Activated CD8-positive, alpha-beta T cell treated with anti-CD3 and anti-CD28 coated beads for 36 hours (primary cell): Measurements from ENCODE around the gene GPRC5D. TPM values are rescaled to one million over a fixed set of nuclear protein-coding genes. Genes with fewer than 3 reads are reported as not detected.

Experiments used
- ATAC-seq: fragments of 200-7000 bp; cut with Tn5 transposase; one replicate; pipeline ENCODE4 v1.10.0; 2021; ENCODE audit warnings: mild to moderate bottlenecking, moderate library complexity
- CTCF ChIA-PET: fragments of 350-600 bp; sonication (Branson Sonifier 250); formaldehyde crosslinking; loops from one replicate; lab custom pipeline; 2021; ENCODE audit warnings: antibody characterized with exemption; lab: Charles Lee
- POLR2A ChIA-PET: fragments of 350-600 bp; sonication (Branson Sonifier 250); formaldehyde crosslinking; loops from one replicate; lab custom pipeline; 2021; ENCODE audit warnings: antibody characterized with exemption; lab: Charles Lee
- DNase-seq: peaks from one replicate; pipeline ENCODE4 v3.0.0-alpha.2; 2020
- H3K27ac Mint-ChIP-seq: one replicate; pipeline ENCODE4 v1.8.0; 2021; ENCODE audit warnings: mild to moderate bottlenecking, mixed read lengths
- H3K27me3 Mint-ChIP-seq: one replicate; pipeline ENCODE4 v1.8.0; 2021; ENCODE audit warnings: mixed read lengths
- H3K36me3 Mint-ChIP-seq: one replicate; pipeline ENCODE4 v1.8.0; 2021; ENCODE audit warnings: low read depth, mixed read lengths
- H3K4me1 Mint-ChIP-seq: one replicate; pipeline ENCODE4 v1.8.0; 2021; ENCODE audit warnings: low read depth, mixed read lengths
- H3K4me3 Mint-ChIP-seq: one replicate; pipeline ENCODE4 v1.8.0; 2021; ENCODE audit warnings: mild to moderate bottlenecking, moderate library complexity, mixed read lengths
- H3K9me3 Mint-ChIP-seq: one replicate; pipeline ENCODE4 v1.8.0; 2021; ENCODE audit warnings: mixed read lengths
- intact Hi-C: fragments of 100-400 bp; cut with micrococcal nuclease; formaldehyde crosslinking; loops from one replicate; pipeline ENCODE4 v1.10.0; 2022
- total RNA-seq, 2 experiments: library from RNA; stranded (reverse); gene quantifications; one replicate each; pipeline ENCODE4 v1.2.3, GENCODE V29; 2021
- TF ChIP-seq, protein P1 (sequence below): fragments of 200-600 bp; IDR thresholded peaks from one replicate; pipeline ENCODE4 v1.8.0; 2022; ENCODE audit warnings: antibody characterized with exemption, mild to moderate bottlenecking

GPRC5D gene
- total RNA-seq, 2 experiments from 2014 or later, result not detected

DNA sequence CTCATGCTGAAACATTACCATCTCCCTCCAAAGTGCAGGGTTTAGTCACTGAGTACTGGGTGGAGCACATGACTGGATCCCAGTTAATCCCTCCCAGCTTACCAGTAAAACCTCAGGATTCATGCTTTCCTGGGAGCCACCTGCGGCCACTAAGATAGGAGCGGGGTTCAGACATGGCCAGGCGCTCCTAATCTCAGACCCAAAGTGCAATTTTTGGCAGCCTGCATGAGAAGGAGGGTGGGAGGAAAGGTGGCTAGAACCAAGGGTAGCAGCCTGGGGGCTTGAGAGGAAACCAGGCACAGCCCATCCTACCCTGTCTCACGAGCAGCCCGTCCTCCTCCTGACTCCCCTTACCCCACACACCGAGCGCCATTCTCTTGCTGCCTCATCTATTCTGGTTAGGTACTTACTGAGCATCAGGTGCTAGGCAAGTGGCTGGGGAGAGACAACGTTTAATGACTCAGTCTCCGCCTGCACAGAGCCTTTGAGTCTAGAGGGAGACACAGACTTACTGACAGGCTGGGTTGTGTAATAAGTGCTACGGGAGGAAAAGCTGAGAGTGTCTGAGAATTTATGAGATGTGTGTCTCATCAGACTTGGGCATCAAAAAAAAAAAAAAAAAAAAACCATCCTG lies 50.7 kb downstream of the GPRC5D start:
- CTCF ChIA-PET, result no interaction called here
- POLR2A ChIA-PET, result interaction anchor here (1.5 kb wide), 1 partner anchor 10 kb away, joined by 6 read pairs; the partner anchor contains the start of gene GPRC5A

DNA sequence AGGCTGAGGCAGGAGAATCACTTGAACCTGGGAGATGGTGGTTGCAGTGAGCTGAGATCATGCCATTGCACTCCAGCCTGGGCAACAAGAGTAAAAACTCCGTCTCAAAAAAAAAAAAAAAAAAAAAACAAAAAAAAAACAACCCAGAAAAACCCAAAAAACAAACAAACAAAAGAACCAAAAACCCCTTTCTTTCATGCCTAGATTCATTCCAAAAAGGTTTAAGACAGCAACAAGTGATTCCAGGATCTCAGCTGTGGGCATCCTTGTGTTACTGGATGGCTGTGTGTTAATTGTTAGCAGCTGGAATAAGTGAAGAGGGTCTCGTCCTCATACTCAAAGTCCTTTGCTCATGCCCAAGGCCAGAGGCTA lies 51.2 kb downstream of the GPRC5D start:
- Mint-ChIP-seq H3K27me3 (peaks cover 6% of the 10 kb centered on the region), H3K9me3 (no peaks in the 10 kb centered on the region), H3K4me3 (no peak overlapping the region), H3K27ac (no peak overlapping the region), H3K36me3 (no peaks in the 10 kb centered on the region), H3K4me1 (peaks cover 17% of the 10 kb centered on the region)
- ChIA-PET CTCF (no interaction called here), POLR2A (interaction anchor here (1.5 kb wide), 1 partner anchor 10 kb away, joined by 6 read pairs; the partner anchor contains the start of gene GPRC5A)
- intact Hi-C loops, result no loop called here
- DNase-seq (no peak), ATAC-seq (no peak)
- TF ChIP-seq, protein P1, sequence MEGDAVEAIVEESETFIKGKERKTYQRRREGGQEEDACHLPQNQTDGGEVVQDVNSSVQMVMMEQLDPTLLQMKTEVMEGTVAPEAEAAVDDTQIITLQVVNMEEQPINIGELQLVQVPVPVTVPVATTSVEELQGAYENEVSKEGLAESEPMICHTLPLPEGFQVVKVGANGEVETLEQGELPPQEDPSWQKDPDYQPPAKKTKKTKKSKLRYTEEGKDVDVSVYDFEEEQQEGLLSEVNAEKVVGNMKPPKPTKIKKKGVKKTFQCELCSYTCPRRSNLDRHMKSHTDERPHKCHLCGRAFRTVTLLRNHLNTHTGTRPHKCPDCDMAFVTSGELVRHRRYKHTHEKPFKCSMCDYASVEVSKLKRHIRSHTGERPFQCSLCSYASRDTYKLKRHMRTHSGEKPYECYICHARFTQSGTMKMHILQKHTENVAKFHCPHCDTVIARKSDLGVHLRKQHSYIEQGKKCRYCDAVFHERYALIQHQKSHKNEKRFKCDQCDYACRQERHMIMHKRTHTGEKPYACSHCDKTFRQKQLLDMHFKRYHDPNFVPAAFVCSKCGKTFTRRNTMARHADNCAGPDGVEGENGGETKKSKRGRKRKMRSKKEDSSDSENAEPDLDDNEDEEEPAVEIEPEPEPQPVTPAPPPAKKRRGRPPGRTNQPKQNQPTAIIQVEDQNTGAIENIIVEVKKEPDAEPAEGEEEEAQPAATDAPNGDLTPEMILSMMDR, result no peak

More for the DNA sequence above, 50.7 kb downstream of the GPRC5D start:
- peak; percentile 31 for DNase-seq
- no peaks in the 10 kb centered on the region for H3K36me3 Mint-ChIP-seq
- no peak overlapping the region for H3K27ac Mint-ChIP-seq
- H3K9me3 Mint-ChIP-seq, result no peaks in the 10 kb centered on the region
- TF ChIP-seq, protein P1, result no peak
- ATAC-seq, result no peak
- no peak overlapping the region for H3K4me3 Mint-ChIP-seq
- peaks cover 6% of the 10 kb centered on the region for H3K27me3 Mint-ChIP-seq
- intact Hi-C loops, result no loop called here
- peaks cover 17% of the 10 kb centered on the region for H3K4me1 Mint-ChIP-seq

GRCh38 chr12:12899530-12900380 lies 52.2 kb downstream of the GPRC5D start:
- ChIA-PET POLR2A (interaction anchor here (1.0 to 1.6 kb wide), 4 partner anchors 9 to 174 kb away, joined by 3 to 6 read pairs (median 4); partner anchors contain the start of gene GPRC5A), CTCF (interaction anchor here (0.8 kb wide), 1 partner anchor 62 kb away, joined by 3 read pairs; no protein-coding TSS in a partner anchor)
- DNase-seq, result peak; percentile 77
- intact Hi-C loops, result loop anchor here (10.0 kb wide), 1 partner anchor 65 kb away; no protein-coding TSS in a partner anchor
- Mint-ChIP-seq H3K27me3 (peaks cover 9% of the 10 kb centered on the region), H3K9me3 (no peaks in the 10 kb centered on the region), H3K27ac (peak overlapping the region; percentile 78), H3K36me3 (no peaks in the 10 kb centered on the region), H3K4me1 (peaks cover 17% of the 10 kb centered on the region), H3K4me3 (no peak overlapping the region)
- TF ChIP-seq, protein P1, result no peak
- ATAC-seq, result peak; percentile 86

DNA sequence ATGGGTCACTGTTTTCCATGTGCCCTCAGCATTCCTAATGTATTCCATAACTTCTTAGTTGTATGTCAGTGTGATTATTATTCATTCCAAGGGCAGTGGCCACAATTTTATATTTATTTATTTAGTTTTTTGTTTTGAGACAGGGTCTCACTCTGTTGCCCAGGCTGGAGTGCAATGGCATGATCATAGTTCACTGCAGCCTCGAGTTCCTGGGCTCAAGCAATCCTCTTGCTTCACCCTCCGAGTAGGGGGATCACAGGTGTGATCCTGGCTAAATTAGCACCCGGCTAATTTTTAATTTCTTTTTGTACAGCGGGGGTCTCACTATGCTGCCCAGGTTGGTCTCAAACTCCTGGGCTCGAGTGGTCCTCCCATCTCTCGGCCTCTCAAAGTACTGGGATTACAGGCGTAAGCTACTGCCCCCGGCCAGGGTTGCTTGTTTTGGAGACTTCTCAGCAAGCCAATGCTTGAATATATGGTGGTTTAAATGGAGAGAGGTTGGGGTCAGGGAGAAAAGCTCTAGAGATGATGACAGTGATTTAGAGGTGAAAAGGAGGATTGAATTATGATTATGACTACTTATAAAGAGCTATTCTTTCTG lies 53.0 kb downstream of the GPRC5D start:
- DNase-seq (no peak), ATAC-seq (no peak)
- H3K27ac Mint-ChIP-seq, result peak overlapping the region; percentile 78
- peaks cover 9% of the 10 kb centered on the region for H3K27me3 Mint-ChIP-seq
- H3K4me1 Mint-ChIP-seq, result peaks cover 17% of the 10 kb centered on the region
- H3K36me3 Mint-ChIP-seq, result no peaks in the 10 kb centered on the region
- no peak overlapping the region for H3K4me3 Mint-ChIP-seq
- ChIA-PET CTCF (interaction anchor here (0.8 kb wide), 1 partner anchor 61 kb away, joined by 3 read pairs; no protein-coding TSS in a partner anchor), POLR2A (interaction anchor here (1.0 to 1.6 kb wide), 3 partner anchors 112 to 173 kb away, joined by 3 to 6 read pairs (median 3); no protein-coding TSS in a partner anchor)
- intact Hi-C loops, result loop anchor here (10.0 kb wide), 1 partner anchor 64 kb away; no protein-coding TSS in a partner anchor
- H3K9me3 Mint-ChIP-seq, result no peaks in the 10 kb centered on the region
- TF ChIP-seq, protein P1, result no peak
